RWPE2 (cell line): ENCODE data around the gene STX8.

Source experiments
- ATAC-seq: fragments of 200-7000 bp; cut with Tn5 transposase; 3 replicates; pipeline ENCODE4 v1.9.1; 2021; ENCODE audit warnings: low read depth
- DNase-seq: peaks from one replicate; pipeline ENCODE4 v3.0.0-alpha.2; 2020; ENCODE audit warnings: low spot score
- H3K27ac ChIP-seq: fragments of 450-650 bp; 2 replicates; pipeline ENCODE4 v1.5.1; 2017; ENCODE audit warnings: mild to moderate bottlenecking; ENCODE audit not compliant: poor library complexity, severe bottlenecking
- H3K27me3 ChIP-seq: fragments of 250-450 bp; sonication (Bioruptor Pico); 2 replicates; pipeline ENCODE4 v1.5.1; 2021; ENCODE audit warnings: mild to moderate bottlenecking, moderate library complexity; ENCODE audit not compliant: insufficient read depth, poor library complexity, severe bottlenecking
- H3K36me3 ChIP-seq: fragments of 250-450 bp; sonication (Bioruptor Pico); 2 replicates; pipeline ENCODE4 v1.5.1; 2020; ENCODE audit warnings: low read depth, mild to moderate bottlenecking, moderate library complexity
- H3K4me1 ChIP-seq: fragments of 250-450 bp; sonication (Bioruptor Pico); 2 replicates; pipeline ENCODE4 v1.5.1; 2021; ENCODE audit warnings: mild to moderate bottlenecking, moderate library complexity; ENCODE audit not compliant: insufficient read depth, poor library complexity, severe bottlenecking
- H3K4me3 ChIP-seq: fragments of 250-450 bp; sonication (Bioruptor Pico); 2 replicates; pipeline ENCODE4 v1.5.1; 2021; ENCODE audit warnings: mild to moderate bottlenecking, moderate library complexity; ENCODE audit not compliant: severe bottlenecking
- H3K9me3 ChIP-seq: fragments of 250-450 bp; sonication (Bioruptor Pico); 2 replicates; pipeline ENCODE4 v1.5.1; 2021; ENCODE audit warnings: mild to moderate bottlenecking, moderate library complexity; ENCODE audit not compliant: severe bottlenecking
- CTCF ChIP-seq: fragments of 450-650 bp; IDR thresholded peaks from one replicate; pipeline ENCODE4 v1.5.1; 2017; ENCODE audit warnings: mild to moderate bottlenecking, moderate library complexity; ENCODE audit not compliant: poor library complexity, severe bottlenecking

The STX8 gene

GRCh38 chr17:9410301-9410700 lies 165.3 kb downstream of the STX8 start:
- Histone ChIP-seq H3K9me3 (no peaks in the 10 kb centered on the region), H3K4me1 (no peaks in the 10 kb centered on the region), H3K4me3 (no peak overlapping the region), H3K27ac (no peak overlapping the region), H3K36me3 (no peaks in the 10 kb centered on the region), H3K27me3 (no peaks in the 10 kb centered on the region)
- no peak for DNase-seq
- TF ChIP-seq CTCF = no peak
- ATAC-seq = no peak

- ATAC-seq (no peak), DNase-seq (no peak)
- Histone ChIP-seq H3K4me3 (no peak overlapping the region), H3K4me1 (no peaks in the 10 kb centered on the region), H3K9me3 (no peaks in the 10 kb centered on the region), H3K36me3 (no peaks in the 10 kb centered on the region), H3K27ac (no peak overlapping the region), H3K27me3 (no peaks in the 10 kb centered on the region)
- no peak for TF ChIP-seq CTCF
These were observed 165.7 kb downstream of the STX8 start for GRCh38 chr17:9409878-9410277.

GRCh38 chr17:9408868-9409829 lies 166.5 kb downstream of the STX8 start:
- Histone ChIP-seq H3K27me3 (no peaks in the 10 kb centered on the region), H3K36me3 (no peaks in the 10 kb centered on the region), H3K4me3 (no peak overlapping the region), H3K27ac (no peak overlapping the region), H3K4me1 (no peaks in the 10 kb centered on the region), H3K9me3 (no peaks in the 10 kb centered on the region)
- DNase-seq (no peak), ATAC-seq (no peak)
- TF ChIP-seq CTCF = no peak

- no peaks in the 10 kb centered on the region for H3K9me3 ChIP-seq
- H3K36me3 ChIP-seq = no peaks in the 10 kb centered on the region
- DNase-seq (no peak), ATAC-seq (no peak)
- no peak overlapping the region for H3K27ac ChIP-seq
- H3K27me3 ChIP-seq = no peaks in the 10 kb centered on the region
- no peak for TF ChIP-seq CTCF
- no peak overlapping the region for H3K4me3 ChIP-seq
- H3K4me1 ChIP-seq = no peaks in the 10 kb centered on the region
These were observed 167.2 kb downstream of the STX8 start for GRCh38 chr17:9408381-9408780.

- H3K27me3 ChIP-seq = no peaks in the 10 kb centered on the region
These were observed 169.5 kb downstream of the STX8 start for GRCh38 chr17:9406046-9406606.

More at GRCh38 chr17:9406046-9406606, 169.5 kb downstream of the STX8 start:
- no peak overlapping the region for H3K27ac ChIP-seq
- ATAC-seq = no peak
- no peak for DNase-seq
- no peaks in the 10 kb centered on the region for H3K9me3 ChIP-seq
- no peak for TF ChIP-seq CTCF
- H3K36me3 ChIP-seq = no peaks in the 10 kb centered on the region
- no peak overlapping the region for H3K4me3 ChIP-seq
- H3K4me1 ChIP-seq = peaks cover 6% of the 10 kb centered on the region
